HG03025 (cell line): ENCODE measurements around the gene AJM1.
A peak's percentile ranks its signal among the peaks of the same experiment; 100 is the strongest.
"Not testable (repeated sequence)": the region's sequence is repeated elsewhere in the genome, so short reads cannot be mapped to it uniquely, and the experiment has no call there.

Source experiments
- ATAC-seq: cut with Tn5 transposase; IDR thresholded peaks from one replicate; pipeline ENCODE4 v1.9.1; 2021; ENCODE audit warnings: mild to moderate bottlenecking, moderate library complexity; ENCODE audit not compliant: unreplicated experiment, low FRiP score

The AJM1 gene

GRCh38 chr9:136865768-136866103 is 23.5 kb downstream of the AJM1 start:
- ATAC-seq: no peak

- ATAC-seq: not testable (repeated sequence)
Measured at GRCh38 chr9:136866898-136867421, 24.7 kb downstream of the AJM1 start.

- ATAC-seq: no peak
Measured at GRCh38 chr9:136867480-136867879, 25.2 kb downstream of the AJM1 start.

GRCh38 chr9:136867917-136868316 is 25.6 kb downstream of the AJM1 start:
- no peak for ATAC-seq

GRCh38 chr9:136868644-136869043 is 26.4 kb downstream of the AJM1 start:
- no peak for ATAC-seq

GRCh38 chr9:136869611-136870010 is 27.3 kb downstream of the AJM1 start:
- ATAC-seq: not testable (repeated sequence)

- ATAC-seq: no peak
Measured at GRCh38 chr9:136875155-136875554, 32.9 kb downstream of the AJM1 start.

GRCh38 chr9:136876476-136876875 is 34.2 kb downstream of the AJM1 start:
- no peak for ATAC-seq

GRCh38 chr9:136880651-136881050 is 38.4 kb downstream of the AJM1 start:
- no peak for ATAC-seq

- no peak for ATAC-seq
Measured at GRCh38 chr9:136881691-136882108, 39.4 kb downstream of the AJM1 start.

- no peak for ATAC-seq
Measured at GRCh38 chr9:136882109-136882946, 40.0 kb downstream of the AJM1 start.

- not testable (repeated sequence) for ATAC-seq
Measured at GRCh38 chr9:136882947-136883283, 40.6 kb downstream of the AJM1 start.

GRCh38 chr9:136883670-136884069 is 41.4 kb downstream of the AJM1 start:
- ATAC-seq: not testable (repeated sequence)

- ATAC-seq: peak; percentile 65
Measured at GRCh38 chr9:136885950-136886578, 43.8 kb downstream of the AJM1 start, which contains the start of gene TRAF2. TRAF2 (plus strand) TSS chr9:136886516; CDS start chr9:136898741, 12,225 bp downstream.

- peak; percentile 35 for ATAC-seq
Measured at GRCh38 chr9:136886610-136887597, 44.6 kb downstream of the AJM1 start.

GRCh38 chr9:136888454-136888853 is 46.2 kb downstream of the AJM1 start:
- no peak for ATAC-seq

- ATAC-seq: no peak
Measured at GRCh38 chr9:136889858-136890257, 47.6 kb downstream of the AJM1 start.

GRCh38 chr9:136890661-136891060 is 48.4 kb downstream of the AJM1 start:
- ATAC-seq: no peak
